ENCODE results near the gene RPS3.

RPS3 gene

GRCh38 chr11:75420224-75421034 lies 21.1 kb downstream of the RPS3 start:
- DNase-seq: no peak

DNA sequence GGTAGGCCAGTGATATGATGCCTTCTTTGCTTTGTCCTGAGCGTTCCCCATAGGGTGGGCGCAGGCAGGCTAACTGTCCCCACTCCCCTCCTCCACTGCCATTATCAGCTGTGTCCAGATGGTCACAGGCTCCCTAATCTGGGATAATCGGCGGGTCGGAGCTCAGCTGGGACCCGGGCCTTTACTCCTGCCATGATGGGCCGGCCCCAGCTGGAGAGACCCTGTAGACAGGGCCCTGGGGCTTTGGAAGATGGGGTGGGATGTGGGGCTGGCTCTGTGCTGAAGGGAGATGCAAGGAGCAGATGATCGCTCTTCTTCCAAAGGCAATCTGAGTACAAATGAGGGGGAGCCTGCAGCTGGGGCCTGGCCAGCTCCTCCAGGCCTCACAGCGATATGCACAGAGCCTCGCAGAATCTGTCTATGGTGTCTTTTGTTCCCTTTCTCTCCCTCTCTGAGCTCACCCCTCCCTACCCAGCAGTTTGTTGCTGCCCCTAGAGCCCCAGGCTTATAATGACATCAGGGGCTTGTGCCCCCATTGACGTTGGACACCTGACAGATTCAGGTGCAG lies 21.8 kb downstream of the RPS3 start:
- no peak for DNase-seq

DNA sequence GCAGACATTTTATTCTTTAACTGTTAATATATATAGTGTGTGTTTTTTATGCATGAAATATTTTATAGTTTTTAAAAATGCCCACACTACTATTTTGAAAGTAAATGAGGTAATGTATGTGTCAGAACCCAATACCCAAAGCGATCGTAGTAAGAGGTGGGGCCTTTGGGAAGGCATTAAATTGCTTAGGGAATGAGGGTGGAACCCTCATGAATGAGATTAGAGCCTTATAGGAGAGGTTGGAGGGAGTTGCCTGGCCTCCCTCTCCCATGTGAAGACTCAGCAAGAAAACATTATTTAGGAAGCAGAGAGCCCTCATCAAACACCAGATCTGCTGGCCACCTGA lies 22.6 kb downstream of the RPS3 start:
- DNase-seq: no peak

DNA sequence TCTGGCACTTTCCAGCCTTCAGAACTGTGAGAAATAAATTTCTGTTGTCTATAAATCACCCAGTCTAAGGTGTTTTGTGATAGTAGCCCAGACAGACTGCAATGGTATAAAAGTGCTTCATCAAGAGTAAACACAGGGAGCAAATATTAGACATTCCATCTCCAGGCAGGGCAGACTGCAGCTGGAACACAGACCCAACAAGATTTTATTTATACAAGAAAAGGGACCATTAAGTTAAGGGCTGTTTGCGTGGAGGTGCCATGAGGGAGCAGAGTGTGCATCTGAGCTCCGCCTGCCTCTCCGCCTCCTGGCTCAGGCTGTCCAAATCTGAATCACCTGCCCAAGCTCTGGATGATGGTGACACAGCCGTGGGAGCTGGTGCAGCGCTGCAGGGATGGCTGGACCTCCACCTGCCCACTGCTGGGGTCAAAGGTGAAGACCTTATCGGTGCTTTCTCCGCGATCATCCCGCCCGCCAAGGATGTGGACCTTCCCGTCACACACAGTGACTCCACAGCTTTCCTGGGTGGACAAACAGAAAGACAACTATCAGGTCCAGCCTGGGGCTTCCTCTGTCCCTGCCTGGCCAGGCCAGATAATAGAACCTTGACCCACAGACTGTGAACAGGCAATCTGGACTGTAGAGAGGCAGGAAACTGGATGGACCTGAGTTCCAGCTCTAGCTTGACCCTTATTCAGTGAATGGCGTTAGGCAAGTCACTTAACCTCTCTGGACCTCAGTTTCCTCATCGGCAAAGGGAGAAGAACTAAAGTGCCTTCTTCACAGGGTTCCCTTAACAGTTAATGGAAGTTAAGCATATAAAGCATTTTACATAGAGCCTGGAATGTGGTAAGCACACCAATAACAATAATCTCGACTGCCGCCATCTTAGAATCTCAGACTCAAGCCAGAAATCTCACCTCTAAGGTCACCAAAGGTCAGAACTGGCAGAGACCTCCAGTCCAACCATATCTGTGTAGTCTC lies 23.2 kb downstream of the RPS3 start:
- no peak for DNase-seq

DNA sequence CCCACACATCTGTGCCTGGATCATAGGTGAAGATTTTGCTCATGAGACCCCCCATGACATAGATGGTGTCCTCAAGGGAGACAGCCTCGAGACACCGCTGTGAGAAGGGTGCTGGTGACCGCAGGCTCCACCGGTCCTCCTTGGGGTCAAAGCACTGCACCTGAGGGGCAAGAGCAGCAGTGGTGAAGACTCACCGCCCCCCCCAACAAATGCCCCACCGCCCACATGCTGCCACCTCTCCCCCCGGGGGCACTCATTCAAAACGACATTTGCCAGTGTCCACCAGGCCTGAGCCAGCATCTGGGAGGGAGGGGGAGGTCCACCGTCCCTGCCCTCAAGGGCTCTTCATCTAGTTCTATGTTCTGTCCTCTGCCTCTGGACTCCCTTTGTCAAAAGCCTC lies 24.4 kb downstream of the RPS3 start:
- DNase-seq: no peak

GRCh38 chr11:75424396-75424795 lies 25.1 kb downstream of the RPS3 start:
- no peak for DNase-seq

- no peak for DNase-seq
Observed at GRCh38 chr11:75425422-75425821, 26.1 kb downstream of the RPS3 start.

DNA sequence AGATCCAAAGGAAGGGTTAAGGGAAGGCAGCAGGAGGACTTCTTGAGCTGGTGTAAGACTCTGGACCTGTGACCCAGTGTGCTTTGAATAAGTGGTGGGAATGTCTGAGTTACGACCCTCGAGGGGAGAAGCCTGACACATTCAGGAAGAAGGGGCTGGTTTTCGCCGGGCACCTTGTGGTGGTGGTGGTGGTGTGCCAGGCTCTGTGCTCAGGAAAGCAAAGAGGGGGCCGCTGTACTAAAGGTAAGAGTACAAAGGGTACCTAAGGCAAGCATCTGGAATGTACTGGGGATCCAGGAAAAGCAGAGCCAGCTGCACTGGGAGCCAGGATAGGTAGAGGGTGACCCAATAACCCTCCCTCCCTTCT lies 27.4 kb downstream of the RPS3 start:
- DNase-seq: no peak

- DNase-seq: no peak
Observed at GRCh38 chr11:75427181-75427580, 27.9 kb downstream of the RPS3 start.

DNA sequence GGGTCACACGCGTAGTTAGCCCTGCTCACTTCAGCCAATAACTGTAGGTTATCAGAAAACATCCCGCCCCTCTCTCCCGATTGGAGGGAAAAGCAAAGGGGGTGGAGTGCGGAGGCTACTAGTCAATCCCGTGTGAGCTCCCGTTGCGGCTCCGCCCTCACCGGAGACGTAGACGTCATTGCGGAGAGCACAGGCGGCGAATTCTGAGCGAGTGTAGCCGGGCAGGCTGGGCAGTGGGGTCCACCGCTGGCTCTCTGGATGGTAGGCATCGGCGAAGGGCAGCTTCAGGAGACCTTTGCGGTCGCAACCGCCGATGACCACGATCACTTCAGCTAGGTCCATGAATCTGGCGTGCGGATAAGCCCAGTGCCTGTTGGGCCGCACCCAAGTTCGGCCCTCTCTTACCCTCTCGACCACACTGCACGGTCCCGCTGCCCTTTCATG lies 29.0 kb downstream of the RPS3 start:
- no peak for DNase-seq

DNA sequence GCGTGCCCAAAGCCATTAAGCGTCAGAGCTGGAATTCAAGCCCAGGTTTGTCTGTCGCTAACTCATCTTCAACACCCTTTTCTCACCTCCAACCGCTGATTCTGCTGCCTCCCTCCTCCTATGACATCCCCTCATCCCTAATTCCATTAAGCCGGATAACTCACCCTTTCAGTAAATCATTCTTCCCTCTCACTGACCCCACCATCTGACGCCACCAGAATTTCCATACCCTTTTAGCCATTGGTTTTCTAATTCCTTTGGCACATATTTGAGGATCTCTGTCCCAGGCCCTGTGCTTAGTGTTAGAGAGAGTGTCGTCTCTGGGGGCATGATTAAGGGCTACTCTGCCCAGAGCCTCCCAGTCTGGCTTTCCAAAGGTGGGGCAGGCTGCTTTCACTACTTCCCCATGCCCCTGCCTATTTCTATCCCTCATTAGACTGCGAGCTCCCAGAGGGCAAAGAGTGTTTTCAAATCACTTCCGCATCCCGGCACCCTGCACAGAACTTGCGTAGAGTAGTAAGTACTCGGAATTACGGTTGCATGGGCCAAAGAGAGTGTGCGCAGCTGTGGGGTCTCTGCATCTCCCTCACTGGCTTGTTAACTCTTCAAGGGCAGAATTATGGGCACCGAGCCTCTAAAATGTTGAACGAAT lies 29.8 kb downstream of the RPS3 start:
- DNase-seq: no peak

DNA sequence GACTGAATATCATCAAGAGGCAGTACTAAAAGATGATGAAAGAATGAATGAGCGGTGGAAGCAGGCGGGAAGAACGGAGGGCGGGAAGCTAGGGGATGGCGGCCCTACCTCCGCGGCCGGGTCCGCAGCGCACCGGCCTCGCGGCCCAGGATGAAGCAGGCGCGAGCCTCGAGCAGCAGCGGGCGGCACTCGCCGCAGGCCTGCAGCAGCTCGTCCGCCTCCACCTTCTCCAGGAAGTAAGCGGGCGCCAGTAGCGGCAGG lies 30.3 kb downstream of the RPS3 start:
- no peak for DNase-seq

DNA sequence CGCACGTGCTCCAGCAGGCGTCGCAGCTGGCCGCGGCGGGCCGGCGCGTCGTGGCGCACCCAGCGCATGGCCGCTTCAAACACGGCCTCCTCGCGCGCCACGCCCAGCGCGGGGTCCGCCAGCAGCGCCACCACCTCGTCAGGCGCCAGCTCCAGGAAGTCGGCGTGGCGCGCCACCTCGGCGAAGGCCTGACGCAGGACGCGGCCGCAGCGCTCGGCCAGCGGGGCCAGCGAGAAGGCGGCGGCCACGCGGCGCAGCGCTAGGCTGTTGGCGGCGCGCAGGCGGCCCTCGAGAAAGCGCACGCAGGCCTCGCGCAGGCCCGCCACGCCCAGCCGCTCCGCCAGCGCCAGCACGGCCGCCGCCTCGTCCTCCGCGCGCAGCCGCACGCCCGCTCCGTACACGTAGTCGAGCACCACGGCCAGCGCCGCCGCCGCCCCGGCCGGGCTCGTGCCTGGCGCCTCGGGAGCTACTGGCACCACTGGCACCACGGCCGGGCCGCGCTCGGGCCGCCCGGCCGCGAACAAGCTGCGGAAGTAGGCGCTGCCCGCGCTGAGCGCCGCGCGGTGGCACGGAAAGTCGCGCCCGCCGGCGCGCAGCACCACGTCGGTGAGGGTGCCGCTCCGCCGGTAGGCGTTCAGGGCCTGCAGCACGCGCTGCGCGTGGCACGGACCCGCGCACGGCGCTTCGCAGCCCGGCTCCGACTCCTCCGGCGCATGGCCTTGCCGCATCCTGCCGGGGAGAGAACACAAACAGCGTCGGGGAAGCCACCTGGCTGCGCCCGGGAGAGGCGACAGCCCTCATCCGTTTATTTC lies 30.8 kb downstream of the RPS3 start:
- no peak for DNase-seq

GRCh38 chr11:75430714-75431532 lies 31.6 kb downstream of the RPS3 start:
- DNase-seq: no peak

GRCh38 chr11:75431533-75432525 lies 32.5 kb downstream of the RPS3 start:
- DNase-seq: no peak

- no peak for DNase-seq
Observed at GRCh38 chr11:75432911-75433321, 33.6 kb downstream of the RPS3 start, which contains the start of gene KLHL35. TSS of gene KLHL35 (minus strand) at chr11:75433203. CDS start at chr11:75430629, 2,574 bp downstream.

DNA sequence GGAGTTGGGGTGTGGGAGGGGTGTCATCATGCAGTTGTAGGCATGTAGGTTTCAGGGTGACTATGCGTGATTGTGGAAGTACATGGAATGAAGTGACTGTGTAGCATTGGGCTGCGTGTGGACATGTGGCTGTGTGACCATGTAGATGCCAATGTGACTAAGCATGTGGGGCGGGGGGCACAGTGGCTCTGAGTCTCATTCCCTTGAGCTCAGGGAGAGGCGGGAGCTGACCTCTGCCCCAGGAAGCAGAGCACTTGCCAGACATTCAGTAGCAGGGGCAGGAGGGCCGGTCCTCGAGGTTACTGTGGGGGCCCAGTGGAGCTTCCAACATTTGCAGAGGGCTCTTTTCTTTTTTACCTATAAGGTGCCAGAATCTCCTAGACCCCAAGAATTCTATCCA lies 34.1 kb downstream of the RPS3 start:
- no peak for DNase-seq

GRCh38 chr11:75434051-75434450 lies 34.7 kb downstream of the RPS3 start:
- no peak for DNase-seq

GRCh38 chr11:75434886-75435570 lies 35.7 kb downstream of the RPS3 start:
- no peak for DNase-seq

DNA sequence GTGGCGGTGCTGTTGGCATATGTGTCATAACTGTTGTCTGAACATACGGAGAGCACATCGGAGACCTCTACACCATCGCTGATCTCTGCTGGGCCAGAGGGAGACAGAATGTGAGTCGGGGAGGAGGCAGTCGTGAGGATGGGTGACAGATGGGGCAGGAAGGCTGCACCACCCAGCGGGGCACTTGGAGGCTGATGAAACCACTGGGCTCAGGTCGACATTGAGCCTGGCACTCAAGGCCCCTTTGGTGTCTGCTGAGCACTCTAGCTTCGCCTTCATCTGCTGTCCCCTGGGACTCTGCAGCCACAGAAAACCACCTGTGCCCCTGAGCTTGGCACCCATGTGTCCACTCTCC lies 36.2 kb downstream of the RPS3 start:
- DNase-seq: no peak

All from GOT3 (cell line).